Type B pancreatic cell (in vitro differentiated cells): ENCODE data around the gene PDGFD. TPM values are rescaled to one million over a fixed set of nuclear protein-coding genes. Genes with fewer than 3 reads are reported as not detected.

Experiments used
- DNase-seq: peaks from one replicate; pipeline ENCODE4 v3.0.0; 2021; ENCODE audit warnings: mixed read lengths; ENCODE audit not compliant: unreplicated experiment; ENCODE audit errors: extremely low spot score
- H3K27ac Mint-ChIP-seq: 2 replicates; pipeline ENCODE4 v1.8.0; 2021; ENCODE audit warnings: mild to moderate bottlenecking, mixed read lengths
- H3K27me3 Mint-ChIP-seq: 2 replicates; pipeline ENCODE4 v1.8.0; 2021; ENCODE audit warnings: mixed read lengths
- H3K36me3 Mint-ChIP-seq: 2 replicates; pipeline ENCODE4 v1.8.0; 2021; ENCODE audit warnings: mixed read lengths
- H3K4me1 Mint-ChIP-seq: one replicate; pipeline ENCODE4 v1.8.0; 2021; ENCODE audit warnings: mixed read lengths; ENCODE audit not compliant: unreplicated experiment
- H3K4me3 Mint-ChIP-seq: 2 replicates; pipeline ENCODE4 v1.8.0; 2021; ENCODE audit warnings: mild to moderate bottlenecking, mixed read lengths
- H3K9me3 Mint-ChIP-seq: 2 replicates; pipeline ENCODE4 v1.8.0; 2021; ENCODE audit warnings: mixed read lengths
- CTCF ChIP-seq: fragments of 200-600 bp; sonication (generic); conservative IDR thresholded peaks from 2 replicates; pipeline ENCODE4 v1.5.0; 2021; ENCODE audit warnings: antibody characterized with exemption, mild to moderate bottlenecking
- total RNA-seq: library from RNA; stranded (reverse); gene quantifications from 2 replicates; pipeline ENCODE4 v1.2.1, GENCODE V29; 2021; ENCODE audit warnings: low replicate concordance

PDGFD gene
- total RNA-seq, 1 donor from 2014 or later: 17.8 TPM

GRCh38 chr11:103920449-103920848 lies 243.5 kb downstream of the PDGFD start:
- no peak overlapping the region for H3K4me3 Mint-ChIP-seq
- no peaks in the 10 kb centered on the region for H3K27me3 Mint-ChIP-seq
- H3K9me3 Mint-ChIP-seq: no peaks in the 10 kb centered on the region
- DNase-seq: no peak
- peak overlapping the region; percentile 32 for H3K27ac Mint-ChIP-seq
- TF ChIP-seq CTCF: no peak
- H3K4me1 Mint-ChIP-seq: peaks cover 27% of the 10 kb centered on the region
- H3K36me3 Mint-ChIP-seq: peaks cover 12% of the 10 kb centered on the region

- H3K36me3 Mint-ChIP-seq: peaks cover 9% of the 10 kb centered on the region
- no peaks in the 10 kb centered on the region for H3K27me3 Mint-ChIP-seq
- DNase-seq: no peak
- no peak overlapping the region for H3K4me3 Mint-ChIP-seq
- no peak for TF ChIP-seq CTCF
- peaks cover 13% of the 10 kb centered on the region for H3K9me3 Mint-ChIP-seq
- H3K4me1 Mint-ChIP-seq: peaks cover 10% of the 10 kb centered on the region
- H3K27ac Mint-ChIP-seq: no peak overlapping the region
These were observed 253.2 kb downstream of the PDGFD start for GRCh38 chr11:103910721-103911120.

GRCh38 chr11:103907548-103908455 lies 256.1 kb downstream of the PDGFD start:
- Mint-ChIP-seq H3K27me3 (no peaks in the 10 kb centered on the region), H3K4me3 (no peak overlapping the region), H3K9me3 (no peaks in the 10 kb centered on the region), H3K27ac (no peak overlapping the region), H3K4me1 (peaks cover 10% of the 10 kb centered on the region), H3K36me3 (no peaks in the 10 kb centered on the region)
- TF ChIP-seq CTCF: no peak
- no peak for DNase-seq

GRCh38 chr11:103907136-103907535 lies 256.8 kb downstream of the PDGFD start:
- no peak for DNase-seq
- Mint-ChIP-seq H3K9me3 (no peaks in the 10 kb centered on the region), H3K4me3 (no peak overlapping the region), H3K36me3 (no peaks in the 10 kb centered on the region), H3K27ac (no peak overlapping the region), H3K4me1 (peaks cover 10% of the 10 kb centered on the region), H3K27me3 (no peaks in the 10 kb centered on the region)
- TF ChIP-seq CTCF: no peak

GRCh38 chr11:103906291-103906867 lies 257.6 kb downstream of the PDGFD start:
- Mint-ChIP-seq H3K36me3 (no peaks in the 10 kb centered on the region), H3K4me1 (peaks cover 10% of the 10 kb centered on the region), H3K27me3 (no peaks in the 10 kb centered on the region), H3K27ac (no peak overlapping the region), H3K4me3 (no peak overlapping the region), H3K9me3 (no peaks in the 10 kb centered on the region)
- TF ChIP-seq CTCF: no peak
- DNase-seq: no peak
